CD4-positive, alpha-beta T cell treated with Interleukin-17A for 1 hour (primary cell): Measurements from ENCODE around the gene UBFD1.

Source experiments
- DNase-seq: peaks from one replicate; pipeline ENCODE4 v3.0.0-alpha.2; 2020

UBFD1 gene

GRCh38 chr16:23611936-23612335 lies 54.4 kb downstream of the UBFD1 start:
- DNase-seq, result no peak

DNA sequence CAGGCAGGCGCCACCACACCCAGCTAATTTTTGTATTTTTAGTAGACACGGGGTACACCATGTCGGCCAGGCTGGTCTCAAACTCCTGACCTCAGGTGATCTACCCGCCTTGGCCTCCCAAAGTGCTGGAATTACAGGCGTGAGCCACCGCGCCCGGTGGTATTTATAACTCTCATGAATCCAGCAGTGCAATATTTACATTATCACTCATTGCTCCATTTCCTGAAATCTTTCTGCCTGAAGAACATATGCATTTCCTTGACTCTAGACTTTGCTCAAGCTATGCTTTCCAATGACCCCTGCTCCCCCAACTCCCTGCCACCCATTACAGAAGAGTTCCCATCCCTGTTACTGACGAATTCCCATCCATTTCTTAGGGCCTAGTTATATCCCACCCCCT lies 58.3 kb downstream of the UBFD1 start:
- DNase-seq, result no peak
